Superior temporal gyrus (tissue), 1 donor: ENCODE results near the gene PSG4.
"Not testable (repeated sequence)": the region's sequence is repeated elsewhere in the genome, so short reads cannot be mapped to it uniquely, and the experiment has no call there.

Experiments used
- DNase-seq: peaks from one replicate; pipeline ENCODE4 v3.0.0-alpha.2; 2016; ENCODE audit errors: extremely low spot score

PSG4 gene

DNA sequence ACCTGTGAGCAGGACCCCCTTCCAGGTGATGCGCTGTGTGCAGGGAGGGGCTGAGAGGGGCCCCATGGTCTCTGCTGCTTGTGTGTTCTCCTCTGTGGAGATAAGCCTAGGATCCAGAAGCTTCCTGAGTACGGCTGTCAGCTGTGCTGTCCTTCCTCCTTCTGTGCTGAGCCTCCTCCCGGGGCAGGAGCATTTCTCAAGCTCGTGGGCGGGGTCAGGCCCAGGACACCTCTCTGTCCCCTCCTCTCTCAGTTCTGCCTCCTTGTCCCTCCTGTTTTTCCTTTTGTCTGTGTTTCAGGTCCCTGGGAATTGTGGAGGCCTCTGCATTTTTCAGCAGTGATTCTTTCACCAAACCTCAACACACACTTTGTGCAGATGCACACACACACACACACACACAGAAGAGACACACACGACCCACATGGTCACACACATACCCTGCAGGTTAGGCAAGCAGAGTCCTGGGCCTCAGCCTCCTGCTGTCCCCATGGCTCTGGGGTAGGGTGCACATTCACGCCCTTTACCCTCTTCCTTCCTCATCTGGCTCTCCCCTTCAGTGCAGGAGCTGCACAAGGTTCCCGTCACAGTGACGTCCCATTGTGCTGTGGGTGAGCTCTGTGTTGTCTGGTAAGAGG lies at the start of gene PSG4:
PSG4 (minus strand) TSS at position 168 of the 635 bp plus-strand sequence; CDS start at position 66, 102 bp downstream.
- not testable (repeated sequence) for DNase-seq

DNA sequence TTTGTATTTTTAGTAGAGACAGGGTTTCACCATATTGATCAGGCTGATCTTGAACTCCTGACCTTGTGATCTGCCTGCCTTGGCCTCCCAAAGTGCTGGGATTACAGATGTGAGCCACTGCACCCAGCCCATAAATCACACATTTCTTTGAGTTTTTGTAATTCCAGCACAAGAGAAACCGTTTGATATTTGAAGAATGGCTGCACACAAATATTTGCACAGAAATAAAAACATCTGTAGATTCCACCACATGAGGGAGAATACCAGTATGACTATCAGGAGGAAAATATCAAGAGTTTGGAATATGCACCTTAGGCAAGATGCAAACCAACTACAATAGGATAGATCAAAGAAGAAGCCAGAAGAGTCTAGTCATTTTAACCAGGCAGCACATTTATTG lies 46.0 kb upstream of the PSG4 start:
- DNase-seq, result not testable (repeated sequence)

DNA sequence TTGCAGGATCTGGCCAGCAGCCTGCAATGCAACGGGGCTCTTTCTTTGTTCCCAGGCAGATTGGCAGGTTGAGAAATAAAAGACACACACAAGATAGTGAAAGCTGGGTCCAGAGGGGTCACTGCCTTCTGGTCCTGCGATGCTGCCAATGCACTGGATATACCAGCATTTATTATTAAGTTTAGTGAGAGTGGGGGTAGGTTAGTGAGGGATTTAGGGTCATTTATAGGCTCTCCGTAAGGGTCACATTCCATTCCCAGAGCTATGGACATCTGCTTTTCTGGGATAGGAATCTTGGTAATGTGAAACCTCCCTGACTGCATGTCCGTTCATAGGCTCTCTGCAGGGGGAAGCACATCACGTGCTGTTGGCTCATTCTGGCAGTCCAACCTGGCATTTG lies 44.9 kb upstream of the PSG4 start:
- DNase-seq, result not testable (repeated sequence)

DNA sequence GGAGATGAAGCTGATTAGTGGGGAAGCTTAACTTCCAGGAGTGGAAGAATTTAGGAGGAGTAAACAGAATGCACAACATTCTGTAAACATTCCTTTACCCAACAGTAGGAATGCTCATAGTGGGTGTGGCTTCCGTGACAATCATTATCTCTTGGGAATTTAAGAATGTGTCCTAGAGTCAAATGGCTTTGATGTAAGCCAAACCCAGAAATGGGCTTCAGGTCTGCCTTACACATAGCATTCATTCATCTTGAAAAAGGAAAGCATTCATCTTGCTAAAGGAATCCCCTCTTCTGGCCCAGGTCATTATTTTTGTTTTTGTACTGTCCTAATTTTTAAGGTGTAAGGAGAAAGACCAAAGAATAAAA lies 43.2 kb upstream of the PSG4 start:
- DNase-seq, result not testable (repeated sequence)

DNA sequence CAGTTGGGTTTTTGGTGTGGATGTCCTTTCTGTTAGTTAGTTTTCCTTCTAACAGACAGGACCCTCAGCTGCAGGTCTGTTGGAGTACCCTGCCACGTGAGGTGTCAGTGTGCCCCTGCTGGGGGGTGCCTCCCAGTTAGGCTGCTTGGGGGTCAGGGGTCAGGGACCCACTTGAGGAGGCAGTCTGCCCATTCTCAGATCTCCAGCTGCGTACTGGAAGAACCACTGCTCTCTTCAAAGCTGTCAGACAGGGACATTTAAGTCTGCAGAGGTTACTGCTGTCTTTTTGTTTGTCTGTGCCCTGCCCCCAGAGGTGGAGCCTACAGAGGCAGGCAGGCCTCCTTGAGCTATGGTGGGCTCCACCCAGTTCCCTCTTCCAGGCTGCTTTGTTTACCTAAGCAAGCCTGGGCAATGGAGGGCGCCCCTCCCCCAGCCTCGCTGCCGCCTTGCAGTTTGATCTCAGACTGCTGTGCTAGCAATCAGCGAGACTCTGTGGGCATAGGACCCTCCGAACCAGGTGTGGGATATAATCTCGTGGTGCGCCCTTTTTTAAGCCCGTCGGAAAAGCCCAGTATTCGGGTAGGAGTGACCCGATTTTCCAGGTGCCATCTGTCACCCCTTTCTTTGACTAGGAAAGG lies 41.9 kb upstream of the PSG4 start:
- DNase-seq, result not testable (repeated sequence)

DNA sequence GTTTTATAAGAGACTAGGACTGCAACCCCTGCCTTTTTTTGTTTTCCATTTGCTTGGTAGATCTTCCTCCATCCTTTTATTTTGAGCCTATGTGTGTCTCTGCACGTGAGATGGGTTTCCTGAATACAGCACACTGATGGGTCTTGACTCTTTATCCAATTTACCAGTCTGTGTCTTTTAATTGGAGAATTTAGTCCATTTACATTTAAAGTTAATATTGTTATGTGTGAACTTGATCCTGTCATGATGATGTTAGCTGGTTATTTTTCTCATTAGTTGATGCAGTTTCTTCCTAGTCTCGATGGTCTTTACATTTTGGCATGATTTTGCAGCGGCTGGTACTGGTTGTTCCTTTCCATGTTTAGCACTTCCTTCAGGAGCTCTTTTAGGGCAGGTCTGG lies 40.4 kb upstream of the PSG4 start:
- not testable (repeated sequence) for DNase-seq

DNA sequence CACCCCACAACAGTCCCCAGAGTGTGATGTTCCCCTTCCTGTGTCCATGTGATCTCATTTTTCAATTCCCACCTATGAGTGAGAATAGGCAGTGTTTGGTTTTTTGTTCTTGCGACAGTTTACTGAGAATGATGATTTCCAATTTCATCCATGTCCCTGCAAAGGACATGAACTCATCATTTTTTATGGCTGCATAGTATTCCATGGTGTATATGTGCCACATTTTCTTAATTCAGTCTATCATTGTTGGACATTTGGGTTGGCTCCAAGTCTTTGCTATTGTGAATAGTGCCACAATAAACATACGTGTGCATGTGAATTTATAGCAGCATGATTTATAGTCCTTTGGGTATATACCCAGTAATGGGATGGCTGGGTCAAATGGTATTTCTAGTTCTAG lies 36.8 kb upstream of the PSG4 start:
- DNase-seq, result not testable (repeated sequence)

DNA sequence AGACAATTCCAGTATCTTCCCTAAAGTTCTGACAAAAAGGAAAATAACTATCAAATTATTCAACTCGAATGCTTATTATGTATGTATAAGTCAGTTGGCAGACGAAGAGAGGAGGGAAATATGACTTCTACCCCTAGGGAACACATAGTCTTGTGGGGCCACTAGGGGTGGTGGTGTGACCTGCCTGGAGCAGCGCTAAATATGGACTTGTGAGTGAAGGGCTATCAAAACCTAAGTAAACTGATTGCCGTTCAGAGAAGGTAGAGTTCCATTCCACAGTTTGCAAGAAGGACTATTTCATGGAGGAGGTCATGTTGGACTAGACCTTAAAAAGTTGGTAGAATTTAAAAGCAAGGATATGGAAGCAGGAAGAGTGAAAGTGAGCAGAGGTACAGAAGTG lies 32.8 kb upstream of the PSG4 start:
- not testable (repeated sequence) for DNase-seq

DNA sequence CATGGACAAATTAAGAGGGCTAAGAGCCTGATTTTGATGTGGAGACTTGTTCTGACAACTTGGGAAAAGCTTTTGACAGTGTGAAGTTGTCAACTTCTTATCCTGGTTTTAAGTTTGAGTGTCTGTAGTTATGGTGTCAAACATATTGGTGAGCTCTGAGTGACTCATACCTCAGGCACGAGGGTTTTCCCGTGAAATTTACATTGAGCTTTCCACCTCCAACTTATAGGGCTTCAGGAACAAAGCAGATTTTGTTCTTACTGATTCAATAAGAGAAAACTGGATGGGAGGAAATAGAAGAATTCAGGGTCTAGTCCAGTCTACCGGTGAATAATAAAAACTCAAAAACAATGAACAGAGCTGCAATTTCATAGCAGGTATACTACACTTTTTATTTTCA lies 30.2 kb upstream of the PSG4 start:
- not testable (repeated sequence) for DNase-seq

DNA sequence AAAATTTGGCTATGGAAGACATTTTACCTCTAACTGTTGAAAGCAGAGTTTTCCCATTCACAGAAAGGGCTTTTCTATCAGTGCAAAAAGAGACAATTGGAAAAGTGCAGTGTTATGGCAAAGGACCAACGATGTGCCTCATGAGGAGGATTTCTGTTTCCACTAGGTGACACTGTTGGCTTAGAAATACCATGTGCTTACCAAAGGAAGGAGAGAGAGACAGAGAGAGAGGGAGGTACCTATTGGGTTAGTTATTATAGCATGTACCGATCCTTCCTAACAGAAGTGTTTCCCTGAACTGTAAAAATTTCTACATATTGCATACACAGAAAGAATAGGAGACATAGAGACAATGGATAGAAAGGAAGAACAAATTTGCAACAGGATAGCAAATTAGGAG lies 23.9 kb upstream of the PSG4 start:
- DNase-seq, result no peak

DNA sequence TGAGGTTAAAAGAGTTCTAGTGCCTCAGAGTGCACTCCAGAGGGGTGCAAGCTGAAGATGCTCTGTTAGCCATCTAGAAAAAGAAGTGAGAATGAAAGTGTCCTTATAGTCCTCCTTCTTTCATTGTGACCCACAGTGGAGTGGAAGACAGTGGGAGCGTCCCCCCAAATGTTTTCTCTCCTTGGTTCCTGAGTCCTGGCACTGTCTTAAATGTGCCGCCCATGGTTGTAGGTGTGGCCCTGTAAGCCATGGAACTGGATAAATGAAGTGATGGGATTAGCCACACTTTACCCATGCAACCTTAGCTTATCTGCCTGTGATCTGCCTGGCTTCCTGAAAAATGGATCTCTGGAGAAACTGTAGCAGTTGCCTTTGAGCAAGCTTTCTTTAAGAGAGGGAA lies 23.3 kb upstream of the PSG4 start:
- not testable (repeated sequence) for DNase-seq

DNA sequence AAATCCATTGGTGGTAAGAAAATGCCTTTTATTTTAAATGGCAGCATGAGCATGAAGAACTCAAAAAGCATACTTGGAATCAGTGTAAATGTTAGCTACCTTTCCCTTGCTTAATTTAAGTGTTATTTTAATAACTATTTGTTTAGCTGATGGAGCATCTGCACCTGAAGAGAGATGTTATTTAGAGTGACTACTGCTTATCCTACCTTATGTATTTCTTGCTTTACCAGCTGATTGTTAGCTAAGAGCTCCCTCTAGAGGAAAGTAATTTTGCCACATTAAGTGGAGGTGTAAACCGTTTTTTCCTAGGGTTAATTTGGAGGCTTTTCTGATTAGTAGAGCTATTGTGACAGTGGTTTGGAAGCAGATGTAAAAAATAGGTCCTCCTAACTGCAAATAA lies 21.5 kb upstream of the PSG4 start:
- DNase-seq, result not testable (repeated sequence)

DNA sequence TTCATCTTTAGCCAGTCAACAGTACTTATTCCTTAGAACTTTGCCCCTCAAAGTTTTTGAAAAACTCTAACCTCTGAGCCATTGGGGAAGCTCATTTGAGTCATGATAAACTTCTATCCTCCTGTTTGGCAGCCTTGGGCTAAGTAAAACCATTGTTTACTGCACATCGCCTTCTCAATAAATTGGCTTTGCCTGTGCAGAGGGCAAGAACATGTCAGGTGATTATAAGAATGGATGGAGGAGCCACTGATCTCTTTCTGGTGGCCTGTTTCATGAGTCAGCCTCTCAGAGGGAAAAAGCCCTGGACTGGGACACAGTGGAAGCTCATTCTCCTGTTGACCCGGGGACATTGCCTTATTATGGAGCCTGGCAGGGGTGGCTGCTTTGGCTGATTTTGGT lies 19.4 kb upstream of the PSG4 start:
- DNase-seq, result no peak

DNA sequence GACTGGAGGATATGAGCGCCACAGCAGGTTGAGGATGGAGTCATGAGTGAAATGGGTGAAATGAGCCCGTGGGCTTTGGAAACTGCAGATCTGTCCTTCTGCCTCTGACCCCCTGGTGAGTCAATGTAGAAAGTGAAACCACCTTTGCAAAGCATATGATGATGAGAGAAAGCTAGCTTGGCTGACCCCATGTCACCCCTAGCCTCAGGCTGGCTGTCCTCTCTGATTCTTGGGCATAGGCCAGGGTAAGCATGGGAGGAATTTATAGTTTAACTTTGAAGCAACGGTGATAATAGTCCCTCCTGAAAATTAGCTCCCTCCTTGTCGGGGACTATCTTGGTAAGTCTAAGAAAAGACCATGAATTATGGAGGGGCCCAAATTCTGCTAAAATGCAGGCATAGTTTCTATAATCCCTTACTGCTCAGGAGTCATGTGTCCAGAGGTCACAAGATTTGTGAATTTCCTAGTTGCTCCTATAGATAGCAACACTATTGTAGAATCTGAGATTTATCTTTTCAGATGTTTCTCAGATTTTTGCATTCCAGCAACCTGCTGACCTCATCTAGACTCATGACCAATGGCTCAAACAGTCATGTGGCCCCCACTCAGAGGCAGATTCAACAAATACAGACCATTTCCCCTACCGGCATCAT lies 18.9 kb upstream of the PSG4 start:
- not testable (repeated sequence) for DNase-seq

DNA sequence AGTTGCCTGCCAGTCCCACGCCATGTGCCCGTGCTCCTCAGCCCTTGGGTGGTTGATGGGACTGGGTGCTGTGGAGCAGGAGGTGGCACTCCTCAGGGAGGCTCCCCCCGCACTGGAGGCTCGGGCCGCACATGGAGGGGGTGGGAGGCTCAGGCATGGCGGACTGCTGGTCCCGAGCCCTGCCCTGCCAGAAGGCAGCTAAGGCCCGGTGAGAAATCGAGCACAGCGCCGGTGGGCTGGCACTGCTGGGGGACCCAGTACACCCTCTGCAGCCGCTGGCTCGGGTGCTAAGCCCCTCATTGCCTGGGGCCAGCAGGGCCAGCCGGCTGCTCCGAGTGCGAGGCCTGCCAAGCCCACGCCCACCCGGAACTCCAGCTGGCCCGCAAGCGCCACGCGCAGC lies 16.5 kb upstream of the PSG4 start:
- DNase-seq, result not testable (repeated sequence)

DNA sequence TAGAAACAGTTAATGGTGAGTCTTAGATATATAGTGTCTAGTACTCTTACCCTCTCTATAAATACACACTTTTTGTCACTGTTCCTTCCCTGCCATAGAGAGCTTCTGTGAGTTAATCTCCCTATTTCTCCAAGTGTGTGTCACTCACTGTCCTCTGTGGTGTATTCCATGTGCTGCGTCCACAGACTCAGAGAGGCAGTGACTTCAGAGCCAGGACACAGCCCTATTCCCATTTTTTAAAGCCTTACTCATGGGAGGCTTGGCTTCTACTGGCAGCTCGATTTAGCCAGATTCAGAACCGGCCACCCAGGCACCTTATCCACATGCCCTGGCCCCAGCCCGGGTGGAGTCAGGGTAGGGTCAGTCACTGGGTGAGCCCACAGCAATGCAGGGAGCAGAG lies 13.7 kb upstream of the PSG4 start:
- not testable (repeated sequence) for DNase-seq

DNA sequence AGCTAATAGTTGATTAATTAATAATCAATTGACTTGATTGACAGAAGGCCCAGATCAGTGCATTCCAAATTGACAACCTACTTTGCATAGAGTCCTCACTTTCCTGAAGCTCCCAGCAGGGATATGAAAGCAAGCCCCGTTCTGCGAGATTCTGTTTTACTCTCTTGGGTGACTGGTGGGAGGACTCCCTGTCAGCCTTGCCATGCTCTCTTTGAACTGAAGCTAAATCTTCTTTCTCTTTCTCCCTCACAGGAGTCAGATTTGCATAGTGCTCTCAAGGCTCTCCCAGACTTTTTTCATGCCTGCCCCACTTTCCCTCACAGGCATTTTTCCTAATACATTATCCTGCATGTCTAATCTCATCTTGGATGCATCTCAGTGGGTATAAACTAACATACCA lies 10.4 kb upstream of the PSG4 start:
- not testable (repeated sequence) for DNase-seq

DNA sequence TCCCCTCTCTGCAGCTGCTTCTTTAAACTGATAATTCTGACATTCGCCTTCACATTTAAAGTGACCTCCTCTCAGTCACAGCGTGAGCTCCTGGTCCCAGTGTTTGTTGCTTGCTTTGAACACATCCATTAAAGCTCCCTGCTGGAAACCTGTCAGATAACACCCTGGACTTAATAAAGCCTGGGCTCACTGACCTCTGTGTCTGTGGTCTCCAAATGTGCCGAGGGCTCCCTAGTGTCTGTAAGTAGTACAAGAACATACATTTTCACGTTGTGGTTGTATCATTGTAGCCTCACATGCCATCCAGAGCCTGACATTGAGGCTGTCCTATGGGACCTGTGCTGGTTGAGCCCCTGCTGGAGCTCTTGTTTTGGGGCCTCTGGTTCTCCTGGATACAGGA lies 2.6 kb upstream of the PSG4 start:
- DNase-seq, result no peak

DNA sequence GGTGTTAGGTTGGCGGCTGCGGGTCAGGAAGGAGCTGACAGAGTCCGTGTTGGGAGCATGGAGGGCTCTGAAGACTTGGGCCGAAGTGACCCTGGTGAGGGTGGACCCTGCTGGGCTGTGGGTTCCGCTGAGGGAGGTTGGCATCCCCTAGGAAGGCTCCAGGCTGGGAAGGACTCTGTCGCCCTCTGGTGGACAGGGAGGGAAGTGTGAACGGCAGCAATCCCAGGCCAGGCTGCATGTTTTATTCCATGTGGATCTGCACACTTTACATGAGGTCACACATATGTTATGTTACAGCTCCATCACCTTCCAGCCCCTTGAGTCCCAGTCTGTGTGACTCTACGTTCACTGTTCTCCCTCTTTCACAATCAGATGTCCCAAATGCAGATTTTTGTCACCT lies 1.7 kb upstream of the PSG4 start:
- DNase-seq, result not testable (repeated sequence)

DNA sequence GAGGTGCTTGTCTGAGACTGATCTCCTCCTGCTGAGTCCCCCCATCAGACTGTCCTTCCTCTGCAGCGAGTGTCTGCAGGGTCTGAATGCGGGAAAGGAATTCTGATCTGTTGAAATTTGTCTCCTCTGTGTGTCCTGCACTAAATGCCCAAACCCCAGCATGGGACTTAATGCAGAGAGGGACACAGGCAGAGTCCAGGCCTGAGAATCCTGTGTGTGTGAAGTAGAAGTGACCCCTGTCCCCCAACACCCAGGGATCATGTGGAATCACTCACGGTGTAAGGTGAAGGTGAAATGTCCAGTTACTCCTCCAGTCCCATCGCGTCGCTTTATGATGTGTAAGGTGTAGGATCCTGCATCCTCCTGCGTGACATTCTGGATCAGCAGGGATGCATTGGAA lies 1.8 kb downstream of the PSG4 start:
- DNase-seq, result not testable (repeated sequence)

DNA sequence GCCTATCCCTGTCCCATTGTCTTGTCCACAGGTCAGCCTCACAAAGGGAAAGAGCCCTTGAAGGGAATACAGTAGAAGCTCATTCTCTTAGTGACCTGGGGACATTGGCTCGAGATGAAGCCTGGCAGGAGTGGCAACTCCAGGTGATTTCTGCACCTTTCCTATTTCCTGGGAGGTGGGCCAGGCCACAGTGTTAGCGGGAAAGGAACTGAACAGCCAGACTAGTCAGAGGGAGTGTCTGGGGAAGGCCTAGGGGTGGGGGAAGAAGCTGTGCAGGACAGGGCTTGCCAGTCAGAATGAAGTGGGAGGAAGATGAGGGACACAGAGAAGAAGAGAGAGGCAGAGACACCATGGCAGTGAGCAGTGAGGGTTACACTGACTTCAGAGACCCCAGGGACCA lies 3.5 kb downstream of the PSG4 start:
- not testable (repeated sequence) for DNase-seq

DNA sequence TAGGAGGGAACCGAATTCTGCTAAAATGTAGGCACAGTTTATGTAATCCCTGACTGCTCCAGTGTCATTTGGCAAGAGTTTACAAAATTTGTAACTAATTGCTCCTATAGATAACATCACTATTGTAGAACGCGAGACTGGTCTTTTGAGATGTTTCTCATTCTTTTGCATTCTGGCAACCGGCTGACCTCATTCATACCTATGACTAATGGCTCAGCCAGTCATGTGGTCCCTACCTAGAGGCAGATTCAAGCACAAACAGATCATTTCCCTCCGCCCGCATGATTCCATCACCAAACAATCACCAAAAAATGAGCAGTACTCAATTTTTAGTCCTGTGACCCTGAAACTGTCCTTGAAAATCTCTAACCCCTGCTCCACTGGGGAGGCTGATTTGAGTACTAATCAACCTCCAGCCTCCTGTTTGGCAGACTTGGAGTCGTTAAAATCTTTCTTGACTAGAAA lies 4.1 kb downstream of the PSG4 start:
- not testable (repeated sequence) for DNase-seq
